ENCODE results near the gene AGRN. TPM values are rescaled to one million over a fixed set of nuclear protein-coding genes. Genes with fewer than 3 reads are reported as not detected.
"Not testable (repeated sequence)": the region's sequence is repeated elsewhere in the genome, so short reads cannot be mapped to it uniquely, and the experiment has no call there.

The AGRN gene
- total RNA-seq, 1 donor from 2014 or later, result 203 TPM

DNA sequence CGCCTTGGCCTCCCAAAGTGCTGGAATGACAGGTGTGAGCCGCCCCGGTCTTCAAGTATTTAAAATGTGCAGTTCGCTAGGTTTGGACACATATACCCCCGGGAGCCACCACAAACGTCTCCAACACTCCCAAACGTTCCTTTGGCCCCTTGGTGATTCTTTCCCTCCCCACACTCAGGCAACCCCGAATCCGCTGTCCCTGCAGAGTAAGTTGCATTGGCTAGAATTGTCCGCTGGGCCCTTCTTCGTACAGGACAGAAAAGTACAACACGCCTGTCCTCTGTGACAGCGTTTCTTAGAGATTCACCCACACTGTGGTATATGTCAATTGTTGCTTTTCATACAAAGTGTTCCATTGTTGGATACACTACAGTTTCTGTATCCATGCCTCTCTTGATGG, 34.8 kb upstream of the AGRN start:
- no peaks in the 10 kb centered on the region for H3K9me3 Mint-ChIP-seq
- TF ChIP-seq, protein P1, sequence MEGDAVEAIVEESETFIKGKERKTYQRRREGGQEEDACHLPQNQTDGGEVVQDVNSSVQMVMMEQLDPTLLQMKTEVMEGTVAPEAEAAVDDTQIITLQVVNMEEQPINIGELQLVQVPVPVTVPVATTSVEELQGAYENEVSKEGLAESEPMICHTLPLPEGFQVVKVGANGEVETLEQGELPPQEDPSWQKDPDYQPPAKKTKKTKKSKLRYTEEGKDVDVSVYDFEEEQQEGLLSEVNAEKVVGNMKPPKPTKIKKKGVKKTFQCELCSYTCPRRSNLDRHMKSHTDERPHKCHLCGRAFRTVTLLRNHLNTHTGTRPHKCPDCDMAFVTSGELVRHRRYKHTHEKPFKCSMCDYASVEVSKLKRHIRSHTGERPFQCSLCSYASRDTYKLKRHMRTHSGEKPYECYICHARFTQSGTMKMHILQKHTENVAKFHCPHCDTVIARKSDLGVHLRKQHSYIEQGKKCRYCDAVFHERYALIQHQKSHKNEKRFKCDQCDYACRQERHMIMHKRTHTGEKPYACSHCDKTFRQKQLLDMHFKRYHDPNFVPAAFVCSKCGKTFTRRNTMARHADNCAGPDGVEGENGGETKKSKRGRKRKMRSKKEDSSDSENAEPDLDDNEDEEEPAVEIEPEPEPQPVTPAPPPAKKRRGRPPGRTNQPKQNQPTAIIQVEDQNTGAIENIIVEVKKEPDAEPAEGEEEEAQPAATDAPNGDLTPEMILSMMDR (conservative IDR thresholded peaks at IDR 0.05), result no peak
- DNase-seq (ENCODE audit: low read depth, low spot score), result no peak
- H3K4me3 Mint-ChIP-seq, result no peak overlapping the region
- H3K36me3 Mint-ChIP-seq (ENCODE audit: low read depth), result peaks cover 3% of the 10 kb centered on the region
- no peaks in the 10 kb centered on the region for H3K4me1 Mint-ChIP-seq
- H3K27me3 Mint-ChIP-seq (ENCODE audit: low read depth), result peaks cover 58% of the 10 kb centered on the region
- H3K27ac Mint-ChIP-seq (ENCODE audit: unreplicated experiment), result no peak overlapping the region

DNA sequence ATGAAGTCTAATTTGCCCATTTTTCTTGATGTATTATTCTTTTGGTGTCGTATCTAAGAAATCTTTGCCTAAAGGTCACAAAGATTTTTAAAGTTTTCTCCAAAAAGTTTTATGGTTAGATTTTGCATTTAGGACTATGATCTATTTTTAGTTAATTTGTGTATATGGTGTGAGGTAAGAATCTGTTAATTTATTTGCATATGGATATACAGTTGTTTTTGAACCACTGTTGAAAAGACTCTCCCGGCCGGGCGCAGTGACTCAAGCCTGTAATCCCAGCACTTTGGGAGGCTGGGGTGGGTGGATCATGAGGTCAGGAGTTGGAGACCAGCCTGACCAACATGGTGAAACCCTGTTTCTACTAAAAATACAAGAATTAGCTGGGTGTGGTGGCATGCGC, 31.9 kb upstream of the AGRN start:
- peaks cover 69% of the 10 kb centered on the region for H3K27me3 Mint-ChIP-seq (ENCODE audit: low read depth)
- not testable (repeated sequence) for H3K27ac Mint-ChIP-seq (ENCODE audit: unreplicated experiment); H3K4me1 Mint-ChIP-seq; H3K9me3 Mint-ChIP-seq; H3K36me3 Mint-ChIP-seq (ENCODE audit: low read depth); H3K4me3 Mint-ChIP-seq; DNase-seq (ENCODE audit: low read depth, low spot score)

DNA sequence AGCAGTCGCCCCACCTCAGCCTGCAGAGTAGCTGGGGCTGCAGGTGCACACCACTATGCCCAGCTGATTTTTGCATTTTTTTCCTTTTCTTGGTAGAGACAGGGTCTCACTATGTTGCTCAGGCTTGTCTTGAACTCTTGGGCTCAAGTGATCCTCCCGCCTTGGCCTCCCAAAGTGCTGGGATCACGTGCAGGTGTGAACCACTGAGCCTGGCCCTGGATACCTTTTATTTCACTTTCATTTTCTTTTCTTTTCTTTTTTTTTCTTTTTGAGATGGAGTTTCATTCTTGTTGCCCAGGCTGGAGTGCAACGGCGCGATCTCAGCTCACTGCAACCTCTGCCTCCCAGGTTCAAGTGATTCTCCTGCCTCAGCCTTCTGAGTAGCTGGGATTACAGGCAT, 28.6 kb upstream of the AGRN start:
- peaks cover 60% of the 10 kb centered on the region for H3K27me3 Mint-ChIP-seq (ENCODE audit: low read depth)
- H3K36me3 Mint-ChIP-seq (ENCODE audit: low read depth); H3K27ac Mint-ChIP-seq (ENCODE audit: unreplicated experiment); H3K4me1 Mint-ChIP-seq; H3K9me3 Mint-ChIP-seq; DNase-seq (ENCODE audit: low read depth, low spot score); H3K4me3 Mint-ChIP-seq: not testable (repeated sequence)

DNA sequence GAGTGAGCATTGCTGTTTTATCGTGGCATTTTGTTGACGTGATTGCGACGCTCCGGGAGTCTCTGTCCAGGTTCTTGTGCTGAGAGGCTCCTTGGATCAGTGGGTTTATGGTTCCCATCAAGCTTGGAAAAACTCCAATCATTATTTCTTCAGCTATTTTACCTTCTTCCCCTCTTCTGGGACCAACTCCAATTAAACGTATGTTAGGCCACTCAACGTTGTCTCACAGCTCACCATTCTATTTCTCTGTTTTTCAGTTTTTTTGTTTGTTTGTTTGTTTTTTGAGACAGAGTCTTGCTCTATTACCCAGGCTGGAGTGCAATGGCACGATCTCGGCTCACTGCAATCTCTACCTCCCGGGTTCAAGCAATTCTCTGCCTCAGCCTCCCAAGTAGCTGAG, 28.0 kb upstream of the AGRN start:
- Mint-ChIP-seq H3K4me1 (peaks cover 8% of the 10 kb centered on the region), H3K27me3 (ENCODE audit: low read depth) (peaks cover 58% of the 10 kb centered on the region), H3K4me3 (no peak overlapping the region), H3K9me3 (peaks cover 3% of the 10 kb centered on the region), H3K27ac (ENCODE audit: unreplicated experiment) (no peak overlapping the region), H3K36me3 (ENCODE audit: low read depth) (peaks cover 6% of the 10 kb centered on the region)
- TF ChIP-seq, protein P1 (conservative IDR thresholded peaks at IDR 0.05), result no peak
- no peak for DNase-seq (ENCODE audit: low read depth, low spot score)

DNA sequence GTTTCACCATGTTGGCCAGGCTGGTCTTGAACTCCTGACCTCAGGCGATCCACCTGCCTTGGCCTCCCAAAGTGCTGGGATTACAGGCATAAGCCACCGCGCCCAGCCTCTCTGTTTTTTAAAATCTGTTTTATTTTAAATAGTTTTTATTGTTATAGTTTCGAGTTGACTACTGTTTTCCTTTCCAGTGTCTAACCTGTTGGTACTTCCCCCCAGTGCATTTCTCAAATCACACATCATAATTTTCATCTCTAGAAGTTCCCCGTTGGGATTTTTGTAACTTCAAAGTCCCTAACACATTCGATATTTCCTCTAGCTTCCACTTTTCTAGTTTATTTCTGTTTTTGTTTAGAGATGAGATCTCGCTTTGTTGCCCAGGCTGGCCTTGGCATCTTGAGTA, 27.6 kb upstream of the AGRN start:
- TF ChIP-seq, protein P1 (conservative IDR thresholded peaks at IDR 0.05), result no peak
- Mint-ChIP-seq H3K4me1 (peaks cover 8% of the 10 kb centered on the region), H3K27ac (ENCODE audit: unreplicated experiment) (no peak overlapping the region), H3K4me3 (no peak overlapping the region), H3K27me3 (ENCODE audit: low read depth) (peaks cover 61% of the 10 kb centered on the region), H3K9me3 (peaks cover 3% of the 10 kb centered on the region), H3K36me3 (ENCODE audit: low read depth) (peaks cover 6% of the 10 kb centered on the region)
- DNase-seq (ENCODE audit: low read depth, low spot score), result no peak

DNA sequence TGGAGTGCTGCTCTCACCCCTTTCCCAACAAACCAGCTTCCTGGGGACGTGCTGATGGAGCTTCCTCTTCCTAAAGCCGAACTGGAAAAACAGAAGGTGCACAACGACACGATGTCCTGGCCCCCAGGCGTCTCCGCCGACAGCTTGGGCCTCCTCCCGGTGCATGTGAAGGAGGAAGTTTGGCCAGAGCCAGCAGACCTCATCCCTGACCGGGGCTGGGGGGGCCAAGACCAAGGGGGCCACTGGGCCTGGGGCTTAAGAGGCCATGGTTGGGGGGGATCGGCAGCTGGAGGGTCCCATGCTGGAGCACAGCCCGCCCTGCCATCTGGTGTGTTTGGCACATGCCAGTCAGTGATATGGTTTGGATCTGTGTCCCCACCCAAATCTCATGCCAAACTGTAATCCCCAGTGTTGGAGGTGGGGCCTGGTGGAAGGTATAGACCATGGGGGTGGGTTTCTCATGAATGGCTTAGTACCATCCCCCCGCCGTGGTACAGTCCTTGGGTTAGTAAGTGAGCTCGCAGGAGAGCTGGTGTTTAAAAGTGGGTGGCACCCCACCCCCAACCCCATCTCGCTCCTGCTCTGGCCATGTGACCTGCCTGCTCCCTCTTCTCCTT, 26.4 kb upstream of the AGRN start:
- Mint-ChIP-seq H3K4me1 (peaks cover 8% of the 10 kb centered on the region), H3K9me3 (peaks cover 3% of the 10 kb centered on the region), H3K36me3 (ENCODE audit: low read depth) (peaks cover 6% of the 10 kb centered on the region), H3K27me3 (ENCODE audit: low read depth) (peaks cover 56% of the 10 kb centered on the region), H3K27ac (ENCODE audit: unreplicated experiment) (no peak overlapping the region), H3K4me3 (no peak overlapping the region)
- TF ChIP-seq, protein P1 (conservative IDR thresholded peaks at IDR 0.05), result no peak
- DNase-seq (ENCODE audit: low read depth, low spot score), result no peak

DNA sequence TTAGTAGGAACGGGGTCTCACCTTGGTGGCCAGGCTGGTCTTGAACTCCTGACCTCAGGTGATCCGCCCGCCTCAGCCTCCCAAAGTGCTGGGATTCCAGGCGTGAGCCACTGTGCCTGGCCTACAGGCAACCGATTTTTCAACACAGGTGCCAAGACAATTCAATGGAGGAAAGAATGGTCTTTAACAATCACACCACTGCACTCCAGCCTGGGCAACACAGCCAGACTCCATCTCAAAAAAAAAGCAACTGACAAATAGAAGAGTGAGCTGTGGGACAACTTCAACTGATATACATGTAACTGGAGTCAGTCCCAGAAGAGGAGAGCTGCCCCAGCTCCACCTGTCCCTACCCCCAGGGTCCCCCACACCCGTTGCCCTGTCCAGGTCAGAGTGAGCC, 25.4 kb upstream of the AGRN start:
- peak overlapping the region; percentile 72 for H3K4me3 Mint-ChIP-seq
- not testable (repeated sequence) for DNase-seq (ENCODE audit: low read depth, low spot score); H3K36me3 Mint-ChIP-seq (ENCODE audit: low read depth); H3K27ac Mint-ChIP-seq (ENCODE audit: unreplicated experiment); H3K4me1 Mint-ChIP-seq; H3K9me3 Mint-ChIP-seq
- H3K27me3 Mint-ChIP-seq (ENCODE audit: low read depth), result peaks cover 50% of the 10 kb centered on the region

Measured in neural crest cell (in vitro differentiated cells).